ENCODE results near the gene PSAP.

DNA sequence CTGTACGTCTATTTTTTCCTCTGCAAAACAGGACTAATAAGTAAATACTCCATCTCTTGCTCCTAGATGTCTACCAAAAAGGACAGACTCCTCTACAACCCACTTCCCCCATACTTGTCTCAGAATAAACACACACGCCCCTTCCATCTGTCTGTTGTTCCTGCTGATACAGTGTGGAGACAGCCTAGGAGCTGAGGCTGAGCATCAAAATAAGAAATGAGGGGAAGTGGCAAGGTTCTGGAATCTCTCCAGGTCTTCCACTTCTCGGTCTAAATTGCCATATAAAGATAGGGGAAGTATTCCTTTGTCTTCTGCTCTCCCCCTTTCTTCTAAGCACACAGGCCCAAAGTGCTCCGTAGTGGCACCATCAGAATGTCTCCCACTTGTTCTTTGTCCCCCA is 47.0 kb downstream of the PSAP start:
- TF ChIP-seq, protein P1, sequence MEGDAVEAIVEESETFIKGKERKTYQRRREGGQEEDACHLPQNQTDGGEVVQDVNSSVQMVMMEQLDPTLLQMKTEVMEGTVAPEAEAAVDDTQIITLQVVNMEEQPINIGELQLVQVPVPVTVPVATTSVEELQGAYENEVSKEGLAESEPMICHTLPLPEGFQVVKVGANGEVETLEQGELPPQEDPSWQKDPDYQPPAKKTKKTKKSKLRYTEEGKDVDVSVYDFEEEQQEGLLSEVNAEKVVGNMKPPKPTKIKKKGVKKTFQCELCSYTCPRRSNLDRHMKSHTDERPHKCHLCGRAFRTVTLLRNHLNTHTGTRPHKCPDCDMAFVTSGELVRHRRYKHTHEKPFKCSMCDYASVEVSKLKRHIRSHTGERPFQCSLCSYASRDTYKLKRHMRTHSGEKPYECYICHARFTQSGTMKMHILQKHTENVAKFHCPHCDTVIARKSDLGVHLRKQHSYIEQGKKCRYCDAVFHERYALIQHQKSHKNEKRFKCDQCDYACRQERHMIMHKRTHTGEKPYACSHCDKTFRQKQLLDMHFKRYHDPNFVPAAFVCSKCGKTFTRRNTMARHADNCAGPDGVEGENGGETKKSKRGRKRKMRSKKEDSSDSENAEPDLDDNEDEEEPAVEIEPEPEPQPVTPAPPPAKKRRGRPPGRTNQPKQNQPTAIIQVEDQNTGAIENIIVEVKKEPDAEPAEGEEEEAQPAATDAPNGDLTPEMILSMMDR (IDR thresholded peaks at IDR 0.05), result no peak
- no peak for TF ChIP-seq POLR2A (IDR thresholded peaks at IDR 0.05)

Data from body of pancreas (tissue), 4 donors.